Thyroid gland (tissue), 4 donors: ENCODE measurements around the gene SLC9B1.

Experiments
- POLR2A ChIP-seq, 2 donors: fragments of 450-650 bp; IDR thresholded peaks; one replicate each; pipeline ENCODE4 v1.6.1; 2017; ENCODE audit warnings: antibody characterized with exemption in 2 of 2, mild to moderate bottlenecking in 2 of 2, moderate library complexity in 1 of 2
- TF ChIP-seq, protein P1 (sequence below), 6 experiments: fragments of 200-600 bp in 3 of 6; fragments of 450-650 bp in 3 of 6; sonication (generic) in 3 of 6; IDR thresholded peaks; one replicate each; pipeline ENCODE4 v1.5.1; 2016 to 2019; ENCODE audit warnings: antibody characterized with exemption in 6 of 6, mild to moderate bottlenecking in 2 of 6, inconsistent platforms in 1 of 6, moderate library complexity in 1 of 6

DNA sequence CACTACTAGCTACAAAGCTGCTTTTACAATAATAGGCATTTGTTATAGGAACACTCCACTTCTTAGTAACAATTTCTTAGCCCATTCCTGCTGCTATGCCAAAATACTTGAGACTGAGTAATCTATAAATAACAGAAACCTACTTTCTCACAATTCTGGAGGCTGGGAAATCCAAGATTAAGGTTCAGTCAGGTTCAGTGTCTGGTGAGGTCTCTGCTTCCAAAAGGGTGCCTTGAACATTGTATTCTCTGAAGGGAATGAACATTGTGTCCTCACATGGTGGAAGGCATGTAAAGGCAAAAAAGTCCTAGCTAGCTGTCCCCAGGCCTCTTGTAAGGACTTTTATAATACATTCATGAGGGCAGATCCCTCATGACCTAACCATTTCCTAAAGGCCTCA, 7.0 kb downstream of the SLC9B1 start:
- TF ChIP-seq, protein P1, sequence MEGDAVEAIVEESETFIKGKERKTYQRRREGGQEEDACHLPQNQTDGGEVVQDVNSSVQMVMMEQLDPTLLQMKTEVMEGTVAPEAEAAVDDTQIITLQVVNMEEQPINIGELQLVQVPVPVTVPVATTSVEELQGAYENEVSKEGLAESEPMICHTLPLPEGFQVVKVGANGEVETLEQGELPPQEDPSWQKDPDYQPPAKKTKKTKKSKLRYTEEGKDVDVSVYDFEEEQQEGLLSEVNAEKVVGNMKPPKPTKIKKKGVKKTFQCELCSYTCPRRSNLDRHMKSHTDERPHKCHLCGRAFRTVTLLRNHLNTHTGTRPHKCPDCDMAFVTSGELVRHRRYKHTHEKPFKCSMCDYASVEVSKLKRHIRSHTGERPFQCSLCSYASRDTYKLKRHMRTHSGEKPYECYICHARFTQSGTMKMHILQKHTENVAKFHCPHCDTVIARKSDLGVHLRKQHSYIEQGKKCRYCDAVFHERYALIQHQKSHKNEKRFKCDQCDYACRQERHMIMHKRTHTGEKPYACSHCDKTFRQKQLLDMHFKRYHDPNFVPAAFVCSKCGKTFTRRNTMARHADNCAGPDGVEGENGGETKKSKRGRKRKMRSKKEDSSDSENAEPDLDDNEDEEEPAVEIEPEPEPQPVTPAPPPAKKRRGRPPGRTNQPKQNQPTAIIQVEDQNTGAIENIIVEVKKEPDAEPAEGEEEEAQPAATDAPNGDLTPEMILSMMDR (IDR thresholded peaks at IDR 0.05) = no peak
- no peak for TF ChIP-seq POLR2A (IDR thresholded peaks at IDR 0.05)
